Skin of body (tissue), 2 donors: ENCODE data around the gene NR1H4. TPM values are rescaled to one million over a fixed set of nuclear protein-coding genes. Genes with fewer than 3 reads are reported as not detected.
"Not testable (repeated sequence)": the region's sequence is repeated elsewhere in the genome, so short reads cannot be mapped to it uniquely, and the experiment has no call there.

Source experiments
- DNase-seq: peaks from one replicate; lab custom pipeline; 2025; lab: John Stamatoyannopoulos, UW
- total RNA-seq: library from RNA; depleted of rRNA; stranded (reverse); fragments of >200 nt; gene quantifications from one replicate; pipeline ENCODE4 v1.2.3, GENCODE V29; 2014

The NR1H4 gene
- total RNA-seq, 1 donor from 2014 or later = 0.39 TPM

DNA sequence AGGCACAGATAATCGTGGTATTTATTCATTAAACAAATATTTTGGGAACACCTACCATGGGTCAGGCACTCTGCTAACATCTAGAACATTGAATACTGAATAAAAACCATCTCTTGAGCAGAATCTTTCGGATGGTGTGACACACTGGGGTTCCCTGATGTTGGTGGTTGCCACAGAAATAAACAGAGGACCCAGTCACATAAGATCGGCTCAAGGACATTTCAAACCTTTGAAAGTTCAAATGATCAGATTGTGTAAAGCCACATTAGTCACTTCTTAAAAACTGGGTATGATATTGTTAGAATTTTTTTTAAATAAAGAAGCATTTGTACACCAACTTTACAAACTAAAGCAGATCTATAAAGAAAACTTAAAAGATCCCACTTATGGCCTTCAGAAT, 39.0 kb downstream of the NR1H4 start:
- no peak for DNase-seq

- no peak for DNase-seq
Observed at GRCh38 chr12:100515968-100516367, 42.3 kb downstream of the NR1H4 start.

DNA sequence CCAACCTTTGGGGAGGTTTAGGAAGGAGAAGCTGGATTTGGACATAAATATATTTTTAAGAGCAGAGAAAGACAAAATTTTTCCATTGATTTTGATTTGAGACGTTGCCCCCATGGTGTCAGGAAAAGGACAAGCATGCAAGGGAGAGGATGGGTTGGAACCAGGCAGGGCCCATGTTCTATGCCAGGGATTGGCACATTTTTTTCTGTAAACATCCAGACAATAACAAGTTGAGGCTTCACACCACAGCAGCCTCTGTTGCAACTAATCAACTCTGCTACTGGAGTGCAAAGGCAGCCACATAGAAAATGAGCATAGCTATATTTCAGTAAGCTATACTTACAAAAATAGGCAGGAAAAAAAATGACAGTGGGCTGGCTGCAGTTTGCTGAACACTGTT, 44.7 kb downstream of the NR1H4 start:
- DNase-seq = no peak

DNA sequence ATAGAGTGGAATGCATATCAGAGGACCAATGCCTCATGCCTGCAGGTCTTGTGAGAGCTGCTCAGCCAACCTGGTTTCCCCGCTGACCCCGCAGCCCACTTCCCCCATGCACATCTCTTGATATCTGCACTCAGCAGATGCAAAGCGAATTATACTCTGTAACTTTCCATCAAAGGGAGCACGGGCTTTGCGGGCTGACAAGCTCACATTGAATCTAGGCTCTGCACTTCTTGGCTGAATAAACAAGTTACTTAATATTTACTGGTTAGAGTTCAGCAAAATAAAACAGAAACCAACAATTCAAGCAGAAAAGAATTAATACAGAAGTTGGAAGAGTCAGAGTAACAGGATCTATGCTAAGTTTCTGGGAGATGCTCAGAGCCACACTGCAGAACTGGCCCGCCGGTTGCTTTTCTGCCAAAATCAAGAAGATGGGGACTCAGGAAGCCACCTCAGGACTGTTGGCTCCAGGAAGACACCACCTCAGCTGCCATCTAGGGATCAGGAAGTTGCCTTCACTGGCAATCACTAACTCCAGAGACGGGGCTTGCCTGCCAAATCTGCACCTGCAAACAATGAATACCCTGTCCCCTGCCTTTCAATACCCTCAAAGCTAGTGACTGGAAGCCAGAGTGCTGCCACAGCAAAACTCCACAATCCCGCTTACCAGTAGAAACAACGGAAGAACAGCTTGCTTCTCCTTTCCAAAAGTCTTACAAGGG, 46.5 kb downstream of the NR1H4 start:
- DNase-seq = no peak

GRCh38 chr12:100521958-100522357, 48.3 kb downstream of the NR1H4 start:
- no peak for DNase-seq

DNA sequence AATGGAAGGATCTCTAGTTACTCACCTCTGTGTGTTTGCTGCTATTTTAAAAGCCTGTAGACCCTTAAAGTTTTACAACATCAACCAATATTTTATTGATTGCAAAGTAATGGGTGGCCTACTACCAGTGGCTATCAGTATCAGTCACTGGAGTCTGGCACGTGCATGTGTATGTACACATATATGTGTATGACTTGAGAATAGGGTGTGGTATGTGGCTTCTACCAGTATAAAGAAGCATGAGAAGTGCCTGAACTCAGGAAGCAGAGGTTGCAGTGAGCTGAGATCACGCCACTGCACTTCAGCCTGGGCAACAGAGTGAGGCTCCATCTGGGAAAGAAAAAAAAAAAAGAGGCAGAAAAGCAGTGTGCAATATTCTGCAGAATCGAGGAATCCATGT, 54.4 kb downstream of the NR1H4 start:
- DNase-seq = no peak

- no peak for DNase-seq
Observed at GRCh38 chr12:100528471-100529127, 54.9 kb downstream of the NR1H4 start.

- DNase-seq = no peak
Observed at GRCh38 chr12:100529756-100530350, 56.2 kb downstream of the NR1H4 start.

DNA sequence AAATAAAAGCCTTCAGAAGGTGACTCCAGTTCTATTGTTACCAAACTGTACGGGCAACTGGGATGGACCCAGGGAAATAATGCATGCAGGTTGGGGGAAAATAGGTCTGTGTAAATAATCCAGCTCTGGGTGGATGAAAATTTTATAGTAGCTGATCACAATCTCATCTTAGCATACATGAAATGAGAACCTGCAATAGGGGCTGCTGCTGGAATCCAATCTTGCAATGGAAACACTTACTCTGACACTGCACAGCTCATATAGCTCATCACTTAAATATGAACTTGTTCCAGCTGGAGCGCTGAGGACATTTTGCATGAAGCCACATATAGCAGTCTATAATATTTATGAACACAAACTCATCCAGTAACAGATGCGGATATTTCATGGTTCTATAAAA, 59.7 kb downstream of the NR1H4 start:
- DNase-seq = no peak

- no peak for DNase-seq
Observed at GRCh38 chr12:100534625-100535227, 61.1 kb downstream of the NR1H4 start.

GRCh38 chr12:100539202-100539601, 65.5 kb downstream of the NR1H4 start:
- no peak for DNase-seq

DNA sequence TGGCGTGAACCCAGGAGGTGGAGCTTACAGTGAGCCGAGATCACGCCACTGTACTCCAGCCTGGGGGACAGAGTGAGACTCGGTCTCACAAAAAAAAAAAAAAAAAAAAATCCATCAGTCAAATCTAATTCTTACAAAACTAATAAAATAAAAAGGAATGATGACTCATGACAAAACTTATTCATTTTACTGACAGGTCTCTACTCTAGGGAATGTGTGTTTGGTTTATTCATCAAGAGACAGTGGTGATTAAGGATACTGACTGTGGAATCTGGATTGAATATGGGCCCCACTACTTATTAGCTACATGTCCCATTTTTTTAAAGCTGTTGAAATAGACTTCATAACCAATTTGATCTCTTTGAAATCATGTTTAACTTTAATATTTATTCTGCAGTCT, 70.5 kb downstream of the NR1H4 start:
- DNase-seq = no peak

DNA sequence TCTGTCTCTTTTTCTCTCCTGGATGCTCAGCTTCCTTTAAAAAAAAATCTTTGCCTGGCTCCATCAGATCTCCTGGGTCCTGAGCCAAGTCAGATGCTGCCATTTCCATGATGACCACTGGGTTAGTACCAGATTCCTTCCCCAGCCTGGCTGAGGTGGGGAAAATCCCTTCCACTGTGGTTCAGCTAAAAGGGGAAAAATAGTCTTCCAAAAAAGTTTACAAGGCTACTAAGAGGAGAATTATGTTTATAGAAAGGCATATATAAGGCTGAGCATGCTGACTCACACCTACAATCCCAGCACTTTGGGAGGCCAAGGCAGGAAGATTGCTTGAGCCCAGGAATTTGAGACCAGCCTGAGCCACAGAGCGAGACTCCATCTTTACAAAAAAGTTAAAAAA, 71.4 kb downstream of the NR1H4 start:
- DNase-seq = no peak

DNA sequence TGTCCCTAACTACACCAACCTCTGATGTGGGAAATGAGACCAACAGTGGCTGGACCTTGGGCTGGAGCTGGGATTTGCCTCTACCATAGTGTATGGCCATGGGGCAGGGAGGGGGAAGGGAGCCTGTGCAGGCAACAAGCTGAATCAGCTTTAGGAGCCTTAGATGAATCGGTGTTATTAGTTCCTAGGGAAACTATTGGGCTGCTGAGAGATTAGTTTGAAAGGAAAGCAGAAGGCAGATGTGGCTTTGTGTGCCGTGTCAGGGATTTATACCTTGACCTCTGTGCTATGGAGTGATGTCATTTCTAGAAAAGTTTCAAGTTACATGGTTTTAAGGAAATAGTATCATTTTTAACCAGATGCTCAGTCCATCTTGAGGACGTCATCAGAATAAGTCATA, 80.3 kb downstream of the NR1H4 start:
- no peak for DNase-seq

- DNase-seq = peak; percentile 80
Observed at GRCh38 chr12:100554608-100555077, 81.0 kb downstream of the NR1H4 start.

- peak; percentile 38 for DNase-seq
Observed at GRCh38 chr12:100555722-100556121, 82.1 kb downstream of the NR1H4 start.

- DNase-seq = no peak
Observed at GRCh38 chr12:100557357-100557756, 83.7 kb downstream of the NR1H4 start.

DNA sequence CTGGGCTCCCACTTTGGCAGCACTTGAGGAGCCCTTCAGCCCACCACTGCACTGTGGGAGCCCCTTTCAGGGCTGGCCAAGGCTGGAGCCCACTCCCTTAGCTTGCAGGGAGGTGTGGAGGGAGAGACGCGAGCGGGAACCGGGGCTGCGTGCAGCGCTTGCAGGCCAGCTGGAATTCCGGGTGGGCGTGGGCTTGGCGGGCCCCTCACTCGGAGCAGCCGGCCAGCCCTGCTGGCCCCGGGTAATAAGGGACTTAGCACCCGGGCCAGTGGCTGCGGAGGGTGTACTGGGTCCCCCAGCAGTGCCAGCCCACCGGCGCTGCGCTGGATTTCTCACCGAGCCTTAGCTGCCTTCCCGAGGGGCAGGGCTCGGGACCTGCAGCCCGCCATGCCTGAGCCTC, 85.6 kb downstream of the NR1H4 start:
- not testable (repeated sequence) for DNase-seq

DNA sequence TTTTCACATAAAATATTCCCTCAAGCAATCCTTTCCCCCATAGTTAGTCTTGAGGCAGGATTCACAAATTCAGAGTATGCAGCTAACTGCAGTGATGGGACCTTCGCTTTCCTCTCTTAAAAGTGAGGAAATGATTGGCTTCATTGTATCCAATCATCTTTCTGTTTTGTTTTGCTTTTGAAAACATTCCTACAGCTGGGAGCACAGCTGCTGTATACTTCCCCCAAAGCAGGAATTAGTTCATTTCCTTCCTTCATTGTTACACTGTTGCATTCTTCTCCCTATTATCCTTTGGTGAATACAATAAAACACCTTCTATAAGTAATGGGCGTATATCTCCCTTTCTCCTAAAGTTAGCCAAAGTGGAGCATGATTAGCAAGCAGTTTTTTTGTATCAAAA, 90.4 kb downstream of the NR1H4 start:
- peak; percentile 3 for DNase-seq

DNA sequence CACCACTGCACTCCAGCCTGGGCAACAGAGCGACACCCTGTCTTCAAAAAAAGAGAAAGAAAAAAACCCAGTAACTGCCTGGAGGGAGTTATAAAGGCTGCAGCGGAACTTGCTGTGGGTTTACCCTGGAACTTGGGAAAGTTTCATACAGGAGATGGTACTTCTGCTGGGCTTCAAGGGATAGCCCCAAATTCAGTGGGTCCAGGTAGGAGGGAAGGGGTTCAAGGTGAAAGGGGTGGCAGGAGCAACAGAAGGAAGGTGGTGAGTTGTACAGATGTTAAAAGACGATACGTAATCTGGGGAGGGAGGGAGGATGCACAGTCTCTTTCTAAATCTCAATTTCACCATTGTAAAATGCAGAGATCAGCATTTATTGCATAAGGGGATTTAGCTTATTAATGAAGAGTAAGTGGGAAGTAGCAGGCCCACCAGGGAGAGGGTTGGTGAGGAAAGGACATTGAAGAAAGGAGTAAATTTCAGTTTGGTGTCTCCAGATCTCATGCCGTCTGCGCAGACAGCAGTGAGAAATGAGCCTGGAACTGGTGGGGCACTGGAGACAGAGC, 91.3 kb downstream of the NR1H4 start:
- no peak for DNase-seq

- no peak for DNase-seq
Observed at GRCh38 chr12:100565987-100566545, 92.4 kb downstream of the NR1H4 start.
